GM13977 (cell line): Measurements from ENCODE around the gene FEZF2.

Source experiments
- DNase-seq: peaks from one replicate; pipeline ENCODE4 v3.0.0; 2012; ENCODE audit warnings: low spot score
- in situ Hi-C: fragments of 300-500 bp; cut with MboI; formaldehyde crosslinking; loops from one replicate; pipeline ENCODE4 v1.12.0; 2022; ENCODE audit warnings: low sequenced_read_pairs, low pct_unique_long_range_greater_than_20kb, mixed read lengths, inconsistent platforms; ENCODE audit not compliant: unreplicated experiment
- TF ChIP-seq, protein P1 (sequence below): IDR thresholded peaks from 2 replicates; pipeline ENCODE4 v1.5.1; 2012; ENCODE audit warnings: mild to moderate bottlenecking, control low read depth; ENCODE audit not compliant: insufficient read depth; ENCODE audit errors: extremely low read depth, missing control alignments

The FEZF2 gene

GRCh38 chr3:62405566-62405965 is 32.2 kb upstream of the FEZF2 start:
- DNase-seq = no peak
- TF ChIP-seq, protein P1, sequence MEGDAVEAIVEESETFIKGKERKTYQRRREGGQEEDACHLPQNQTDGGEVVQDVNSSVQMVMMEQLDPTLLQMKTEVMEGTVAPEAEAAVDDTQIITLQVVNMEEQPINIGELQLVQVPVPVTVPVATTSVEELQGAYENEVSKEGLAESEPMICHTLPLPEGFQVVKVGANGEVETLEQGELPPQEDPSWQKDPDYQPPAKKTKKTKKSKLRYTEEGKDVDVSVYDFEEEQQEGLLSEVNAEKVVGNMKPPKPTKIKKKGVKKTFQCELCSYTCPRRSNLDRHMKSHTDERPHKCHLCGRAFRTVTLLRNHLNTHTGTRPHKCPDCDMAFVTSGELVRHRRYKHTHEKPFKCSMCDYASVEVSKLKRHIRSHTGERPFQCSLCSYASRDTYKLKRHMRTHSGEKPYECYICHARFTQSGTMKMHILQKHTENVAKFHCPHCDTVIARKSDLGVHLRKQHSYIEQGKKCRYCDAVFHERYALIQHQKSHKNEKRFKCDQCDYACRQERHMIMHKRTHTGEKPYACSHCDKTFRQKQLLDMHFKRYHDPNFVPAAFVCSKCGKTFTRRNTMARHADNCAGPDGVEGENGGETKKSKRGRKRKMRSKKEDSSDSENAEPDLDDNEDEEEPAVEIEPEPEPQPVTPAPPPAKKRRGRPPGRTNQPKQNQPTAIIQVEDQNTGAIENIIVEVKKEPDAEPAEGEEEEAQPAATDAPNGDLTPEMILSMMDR = no peak
- in situ Hi-C loops = no loop called here

- in situ Hi-C loops = no loop called here
- TF ChIP-seq, protein P1 = no peak
- DNase-seq = no peak
Measured at GRCh38 chr3:62405135-62405534, 31.8 kb upstream of the FEZF2 start.

DNA sequence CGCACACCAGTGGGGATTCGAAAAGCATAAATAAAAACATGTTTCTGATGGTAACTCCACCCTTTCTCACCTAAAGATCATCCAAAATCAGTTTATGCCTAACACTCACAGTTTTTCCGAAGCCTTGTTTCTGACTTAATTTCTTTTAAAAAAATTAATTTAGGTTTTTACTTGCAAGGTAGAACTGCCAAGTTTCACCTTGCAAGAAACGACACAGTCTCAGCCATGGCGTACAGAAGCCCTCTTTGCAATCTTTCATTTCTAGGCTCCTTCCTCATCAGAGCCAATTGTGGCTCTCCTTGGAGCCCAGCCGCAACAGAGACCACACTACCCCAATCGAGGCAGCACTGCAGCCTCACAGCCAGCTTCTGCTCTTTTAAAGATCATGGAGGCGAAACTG is 31.0 kb upstream of the FEZF2 start:
- DNase-seq = no peak
- TF ChIP-seq, protein P1 = no peak
- in situ Hi-C loops = no loop called here

DNA sequence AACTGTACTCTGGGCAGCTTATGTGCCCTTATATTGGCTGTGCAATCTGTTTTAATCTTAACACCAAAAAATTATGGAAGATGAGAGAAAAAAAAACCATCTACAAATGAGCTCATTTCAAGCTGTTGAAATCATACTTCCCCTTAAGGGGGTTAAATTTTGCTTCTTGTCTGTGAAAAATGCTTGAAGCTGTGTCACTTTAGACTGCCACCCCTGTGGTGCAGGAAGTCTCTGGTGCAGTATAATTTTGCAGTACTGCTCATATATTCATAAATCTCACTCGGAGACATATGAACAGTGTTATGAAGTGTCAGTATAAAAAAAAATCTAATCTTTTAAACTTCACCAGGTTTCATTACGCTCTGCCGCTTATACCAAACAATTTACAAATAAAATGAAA is 30.4 kb upstream of the FEZF2 start:
- in situ Hi-C loops = no loop called here
- TF ChIP-seq, protein P1 = no peak
- no peak for DNase-seq

- in situ Hi-C loops = no loop called here
- TF ChIP-seq, protein P1 = no peak
- no peak for DNase-seq
Measured at GRCh38 chr3:62392626-62393292, 19.4 kb upstream of the FEZF2 start.

- in situ Hi-C loops = no loop called here
- DNase-seq = no peak
- TF ChIP-seq, protein P1 = no peak
Measured at GRCh38 chr3:62387251-62387650, 13.9 kb upstream of the FEZF2 start.
